ENCODE measurements around the gene PTPN3.

Gene PTPN3

DNA sequence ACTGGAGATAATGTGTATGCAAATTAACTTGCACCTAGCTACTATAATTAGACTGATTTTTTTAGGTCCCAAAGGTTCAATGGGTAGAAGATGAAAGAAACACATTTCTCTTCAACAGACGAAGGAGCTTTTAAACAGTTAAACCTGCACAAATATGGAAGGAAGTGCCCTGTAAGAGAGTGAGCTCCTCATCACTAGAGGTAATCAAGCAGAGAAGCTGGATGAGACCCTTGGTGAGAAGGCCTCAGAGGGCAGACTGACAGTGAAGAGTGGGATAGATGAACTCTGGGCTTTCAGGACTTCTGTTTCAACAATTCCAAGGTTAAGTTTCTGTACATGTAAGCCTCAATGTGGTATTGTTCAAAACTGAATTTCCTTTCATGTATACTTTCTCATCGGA, 23.2 kb downstream of the PTPN3 start:
- DNase-seq: no peak

DNA sequence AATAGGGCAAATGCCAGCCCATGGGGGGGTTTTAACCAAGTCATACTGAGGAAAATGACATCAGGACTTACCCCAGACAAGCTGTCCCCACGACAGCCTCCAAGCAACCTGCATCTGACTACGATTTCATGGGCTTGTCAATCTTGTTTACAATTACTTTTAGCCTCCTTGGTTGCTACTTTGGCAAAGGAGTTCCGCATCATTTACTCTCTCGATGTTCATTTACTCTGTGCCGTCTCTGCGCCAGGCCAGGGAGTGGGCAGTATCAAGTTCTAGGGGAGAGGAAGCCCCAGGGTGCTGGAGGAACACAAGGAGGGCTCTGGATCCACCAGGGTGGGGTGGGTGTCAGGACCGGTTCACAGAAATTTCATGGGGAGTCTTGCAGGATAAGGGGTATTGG, 23.9 kb downstream of the PTPN3 start:
- no peak for DNase-seq

DNA sequence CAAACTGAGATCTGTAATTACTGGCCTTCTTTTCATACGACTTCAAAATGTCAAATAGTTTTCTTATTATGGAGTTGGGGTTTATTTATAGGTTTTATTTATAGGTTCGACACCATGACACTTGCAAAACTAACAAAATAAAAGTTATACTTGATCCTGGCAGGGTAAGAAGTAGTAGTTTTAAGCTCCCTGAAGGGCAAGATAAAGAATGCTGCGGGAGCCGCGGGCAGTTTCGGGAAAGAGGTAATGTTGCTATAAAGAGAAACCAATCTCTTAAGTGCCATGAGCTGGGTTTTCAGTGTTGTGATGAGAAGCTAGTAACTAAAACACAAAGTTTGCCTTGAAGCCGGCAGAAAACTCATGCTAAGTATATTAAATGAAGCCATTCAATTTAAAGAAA, 24.8 kb downstream of the PTPN3 start:
- no peak for DNase-seq

DNA sequence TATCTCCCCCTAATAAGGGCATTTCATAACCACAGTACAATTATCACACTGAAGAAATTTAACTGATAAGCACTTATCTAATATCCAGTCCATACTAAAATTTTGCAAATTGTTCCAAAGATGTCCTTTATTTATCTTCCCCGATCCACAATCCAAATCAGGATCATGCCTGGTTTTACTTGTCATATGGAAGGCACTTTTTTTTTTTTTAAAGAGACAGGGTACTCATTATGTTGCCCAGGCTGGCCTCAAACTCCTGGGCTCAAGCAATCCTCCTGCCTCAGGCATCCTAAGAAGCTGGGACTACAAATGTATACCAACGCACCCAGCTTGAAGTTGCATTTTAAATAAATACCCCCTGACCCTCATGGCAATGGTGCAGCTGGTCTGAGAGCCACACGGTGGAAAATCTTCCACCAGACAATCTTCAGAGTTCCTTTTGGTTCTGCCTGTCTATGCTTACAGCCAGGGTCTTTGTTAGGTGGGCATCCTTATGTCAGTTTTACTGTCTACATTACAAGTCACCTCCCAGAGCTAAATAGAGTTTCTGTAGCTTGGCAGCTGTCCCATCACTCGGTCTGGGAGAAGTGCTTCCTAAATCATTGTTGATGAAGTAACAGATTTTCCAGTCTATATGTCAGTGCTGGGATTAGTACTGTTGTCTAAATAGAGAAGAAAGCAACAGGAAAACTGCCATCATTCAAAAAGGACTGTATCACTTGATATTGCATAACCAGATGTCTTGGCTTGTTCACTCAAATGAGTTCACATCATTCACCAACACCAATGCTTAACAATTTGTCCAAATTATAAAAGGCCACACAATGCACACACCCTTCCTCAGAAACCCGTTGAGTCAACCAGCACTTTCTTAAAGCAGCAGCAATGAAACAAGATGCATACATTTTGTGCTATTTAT, 26.4 kb downstream of the PTPN3 start:
- no peak for DNase-seq

DNA sequence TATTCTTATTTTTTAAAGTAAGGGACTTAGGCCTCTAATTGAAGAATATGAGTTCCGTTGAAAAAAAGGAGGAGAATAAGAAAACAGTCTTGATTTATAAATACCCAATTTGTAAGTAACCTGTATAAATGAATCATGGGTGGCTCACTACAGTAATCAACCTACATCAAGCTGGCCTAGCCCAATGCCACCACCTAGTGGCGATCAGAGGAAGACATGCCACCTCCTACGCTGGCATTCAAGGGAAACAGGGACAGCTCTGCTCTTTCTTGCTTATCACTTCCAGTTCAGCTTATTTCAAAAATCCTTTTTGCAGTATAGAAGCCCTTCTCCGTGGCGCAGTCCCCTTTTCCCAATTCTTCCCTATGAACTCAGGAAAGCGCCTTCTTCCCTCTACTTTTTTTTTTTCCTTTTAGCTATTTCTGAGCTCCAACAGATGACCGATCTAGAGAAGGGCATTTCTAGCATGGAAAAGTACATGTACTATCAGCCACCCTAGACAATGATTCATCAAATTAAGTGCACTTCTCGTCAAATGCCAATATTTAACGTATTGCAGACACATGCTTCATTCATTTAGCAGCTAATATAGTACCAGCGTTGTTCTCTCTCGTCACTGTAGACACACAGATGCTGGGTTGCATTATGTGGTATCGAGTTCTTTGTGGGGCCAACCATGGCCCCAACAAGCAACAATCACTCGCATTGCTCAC, 28.3 kb downstream of the PTPN3 start:
- peak; percentile 82 for DNase-seq

DNA sequence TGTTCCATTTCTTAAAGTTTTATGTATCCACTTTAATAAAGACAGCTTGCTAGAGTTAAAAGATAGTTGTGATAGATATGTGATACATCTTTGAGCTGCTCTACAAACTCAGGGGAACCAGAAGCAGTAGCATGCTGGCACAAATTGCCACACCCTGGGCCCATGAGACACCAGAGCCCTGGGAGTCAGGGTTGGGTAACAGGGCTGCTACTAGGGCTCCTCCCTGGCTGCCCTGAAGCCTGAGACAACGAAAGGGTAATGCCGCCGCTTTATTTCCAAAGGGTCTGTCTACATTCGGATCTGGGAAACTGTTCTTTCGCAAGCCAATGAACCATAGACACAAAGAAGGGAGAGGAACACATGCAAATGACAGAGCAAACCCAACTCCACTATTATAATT, 29.2 kb downstream of the PTPN3 start:
- no peak for DNase-seq

DNA sequence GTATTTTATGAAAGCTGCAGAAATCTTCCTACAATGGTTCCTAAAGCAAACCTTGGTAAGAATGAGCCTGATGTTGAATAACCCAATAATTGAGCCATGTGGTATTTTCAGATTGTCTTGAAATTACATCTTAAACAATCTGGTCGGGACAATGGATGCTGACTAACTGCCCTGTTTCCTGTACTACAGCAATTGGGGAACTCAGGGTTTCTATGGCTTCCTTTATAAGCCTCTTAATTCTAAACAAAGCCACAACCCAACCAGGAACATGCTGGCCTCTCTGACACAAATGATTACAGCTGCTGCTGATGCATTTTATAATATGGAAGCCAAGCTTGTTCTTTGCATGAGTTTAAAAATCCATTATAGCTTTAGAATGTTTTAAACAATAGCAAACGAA, 30.2 kb downstream of the PTPN3 start:
- DNase-seq: peak; percentile 55

DNA sequence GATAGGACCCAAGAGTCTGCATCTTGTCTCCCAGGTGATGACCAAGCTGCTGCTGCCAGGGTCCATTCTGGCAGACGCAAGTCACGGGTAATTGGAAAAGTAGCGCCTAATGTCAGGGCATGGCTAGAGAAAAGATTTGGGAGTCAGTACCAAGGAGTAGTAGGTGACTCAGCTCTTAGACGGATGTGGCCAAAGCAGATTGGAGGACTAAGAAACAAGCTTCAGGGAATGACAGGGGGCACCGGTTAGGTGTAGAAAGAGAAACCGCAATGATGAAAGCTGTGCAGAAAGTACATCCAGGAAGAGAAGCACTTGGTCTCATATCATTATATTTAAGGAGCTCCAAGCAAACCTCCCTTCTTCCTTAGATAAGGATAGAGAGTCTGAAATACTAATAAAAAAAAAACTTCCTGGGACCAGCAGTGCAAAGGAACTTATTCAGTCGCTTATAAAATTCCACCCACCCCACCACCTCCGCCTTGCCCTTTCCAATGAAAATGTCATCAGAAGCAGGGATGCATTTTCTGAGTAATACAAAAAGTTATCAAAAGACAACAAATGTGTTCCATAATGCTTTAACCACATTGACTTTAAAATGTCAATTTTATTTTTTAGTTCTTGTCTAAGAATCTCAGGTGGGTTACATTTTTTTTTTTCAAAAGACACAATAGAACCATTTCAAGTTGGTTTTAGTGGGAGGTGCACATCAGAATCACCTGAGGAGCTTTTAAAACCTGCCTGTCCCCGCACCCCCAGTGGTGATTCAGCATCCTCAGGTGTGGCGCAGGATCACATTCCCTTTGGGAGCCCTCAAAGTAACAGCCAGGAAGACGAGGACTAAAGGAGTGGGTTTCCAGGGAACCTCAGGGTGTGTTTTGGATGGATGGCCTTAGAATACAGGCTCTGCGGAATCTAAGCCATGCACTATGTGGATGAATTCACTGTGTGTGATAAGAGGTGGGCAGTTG, 31.2 kb downstream of the PTPN3 start:
- peak; percentile 16 for DNase-seq

DNA sequence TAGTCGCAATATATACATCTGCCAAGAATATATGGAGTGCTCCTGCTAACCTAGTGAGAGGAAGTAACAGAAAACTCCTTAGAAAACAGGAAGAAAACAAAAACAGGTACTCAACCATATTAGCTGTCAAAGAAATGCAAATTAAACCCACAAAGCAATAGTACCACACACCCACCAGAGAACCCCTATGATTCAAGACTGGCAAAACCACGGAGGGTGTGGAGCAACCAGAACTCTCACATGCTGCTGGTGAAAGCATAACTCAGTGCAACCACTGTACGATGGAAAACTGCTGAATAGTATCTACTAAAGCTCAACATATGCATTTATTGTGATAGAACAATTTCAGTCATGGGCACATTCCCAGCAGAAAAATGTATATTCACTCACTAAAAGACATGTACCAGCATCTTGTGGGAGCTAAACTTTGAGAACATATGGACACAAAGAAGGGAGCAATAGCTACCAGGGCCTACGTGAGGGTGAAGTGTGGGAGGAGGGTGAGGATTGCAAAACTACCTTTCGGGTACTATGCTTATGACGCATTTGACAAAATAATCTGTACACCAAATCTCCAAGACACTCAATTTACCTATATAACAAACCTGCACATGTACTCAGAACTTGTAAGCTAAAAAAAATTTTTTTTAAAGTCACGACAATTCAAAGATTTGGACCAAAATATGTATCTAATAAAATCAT, 34.0 kb downstream of the PTPN3 start:
- peak; percentile 67 for DNase-seq

DNA sequence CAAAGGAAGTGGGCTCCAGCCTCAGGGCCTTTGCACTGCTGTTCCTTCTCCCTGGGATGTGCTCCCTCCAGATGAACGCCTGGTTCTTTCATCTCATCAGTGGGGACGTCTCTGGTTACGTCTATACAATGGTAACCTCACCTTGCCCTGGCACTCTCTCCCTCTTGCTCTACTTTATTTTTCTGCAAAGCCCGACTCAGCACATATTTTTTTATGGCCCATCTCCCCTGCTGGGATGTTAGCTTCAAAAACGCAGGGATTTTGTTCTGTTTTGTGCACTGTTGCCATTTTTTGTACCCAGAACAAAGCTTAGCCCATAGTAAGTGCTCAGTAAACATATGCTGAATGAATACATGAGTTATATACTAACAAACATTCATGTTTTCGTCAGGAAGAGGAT, 37.5 kb downstream of the PTPN3 start:
- DNase-seq: no peak

DNA sequence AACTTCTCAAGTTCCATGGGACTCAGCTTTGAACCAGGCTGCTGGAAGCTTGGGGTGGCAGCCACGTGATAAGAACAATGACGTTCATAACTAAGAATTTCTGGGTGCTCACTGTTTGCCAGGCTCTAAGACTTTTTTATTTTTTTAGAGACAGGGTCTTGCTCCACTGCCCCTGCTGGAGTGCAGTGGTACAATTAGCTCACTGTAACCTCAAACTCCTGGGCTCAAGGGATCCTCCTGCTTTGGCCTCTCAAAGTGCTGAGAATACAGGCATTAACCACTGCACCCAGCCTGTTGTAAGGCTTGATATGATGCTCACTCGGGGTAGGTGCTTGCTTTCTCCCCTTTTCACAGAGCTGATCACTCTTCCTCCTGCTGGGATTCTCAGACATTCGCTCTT, 38.7 kb downstream of the PTPN3 start:
- DNase-seq: no peak

DNA sequence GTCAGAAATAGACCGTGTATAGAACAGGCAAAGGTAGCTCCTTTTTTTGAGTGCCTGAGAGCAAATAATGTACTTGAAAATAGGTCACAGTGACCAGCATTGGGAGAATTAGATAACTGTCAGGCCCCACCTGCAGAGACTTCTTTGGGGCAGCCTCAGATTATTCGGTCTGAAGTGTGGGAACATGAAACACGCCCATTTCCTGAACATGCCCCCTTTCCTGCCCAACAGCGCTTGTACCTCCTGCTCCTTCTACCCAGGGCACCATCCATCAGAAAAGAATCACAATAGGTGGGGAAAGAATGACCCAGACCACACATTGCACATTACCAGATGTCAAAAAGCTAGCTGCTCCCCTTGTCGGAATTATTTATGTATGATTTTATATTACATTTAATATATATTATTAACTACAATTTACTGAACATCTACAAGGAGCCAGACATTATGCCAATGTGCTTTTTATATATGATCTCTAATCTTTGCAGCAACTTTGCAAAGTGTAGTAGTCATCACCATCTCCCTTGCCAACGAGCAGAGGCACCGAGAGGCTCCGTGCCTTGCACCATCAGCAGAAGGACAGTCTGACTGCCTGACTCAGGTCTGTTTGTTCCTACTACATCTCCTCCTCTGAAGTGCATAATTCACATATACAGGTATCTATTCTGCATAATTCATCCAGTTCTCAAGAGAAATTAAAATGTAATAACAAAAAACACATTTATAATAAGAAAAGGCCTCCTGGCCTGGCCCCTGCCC, 39.5 kb downstream of the PTPN3 start:
- no peak for DNase-seq

DNA sequence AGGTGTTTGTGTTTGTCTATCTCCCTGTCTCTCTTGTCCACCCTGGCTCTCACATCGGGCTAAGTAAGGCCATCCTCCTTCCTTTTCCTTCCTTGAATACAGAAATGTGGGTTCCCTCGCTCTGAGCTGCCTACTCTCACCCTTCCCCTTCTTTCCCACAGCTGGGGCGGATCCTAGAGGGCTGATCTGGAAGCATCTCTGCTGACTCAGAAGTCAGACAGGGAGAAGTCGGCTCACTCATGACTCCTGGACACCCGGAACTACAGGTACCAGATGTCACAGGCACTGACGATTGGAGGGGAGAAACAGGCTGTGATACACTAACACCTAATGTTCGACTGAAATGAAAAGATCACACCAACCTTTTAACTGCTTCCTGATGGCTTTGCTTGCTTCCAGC, 41.3 kb downstream of the PTPN3 start:
- no peak for DNase-seq

DNA sequence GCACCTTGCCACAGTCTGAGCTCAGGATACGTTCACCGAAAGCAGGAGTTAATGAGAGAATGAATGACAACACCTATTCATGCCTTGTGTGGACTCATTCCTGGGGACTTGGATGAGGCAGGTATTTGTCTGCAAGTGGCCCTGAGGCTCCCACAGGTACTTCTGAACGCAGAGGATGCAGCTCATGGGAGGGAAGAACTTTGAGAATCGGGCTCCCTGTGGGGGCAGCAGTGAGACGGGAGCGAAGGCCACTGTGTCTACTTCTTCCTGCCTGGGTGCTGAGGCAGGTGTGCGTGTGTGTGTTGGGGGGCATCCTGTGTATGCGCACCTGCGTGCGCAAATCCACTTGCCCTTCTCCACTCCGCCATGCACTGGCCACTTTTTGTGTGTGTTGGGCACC, 42.2 kb downstream of the PTPN3 start:
- no peak for DNase-seq

DNA sequence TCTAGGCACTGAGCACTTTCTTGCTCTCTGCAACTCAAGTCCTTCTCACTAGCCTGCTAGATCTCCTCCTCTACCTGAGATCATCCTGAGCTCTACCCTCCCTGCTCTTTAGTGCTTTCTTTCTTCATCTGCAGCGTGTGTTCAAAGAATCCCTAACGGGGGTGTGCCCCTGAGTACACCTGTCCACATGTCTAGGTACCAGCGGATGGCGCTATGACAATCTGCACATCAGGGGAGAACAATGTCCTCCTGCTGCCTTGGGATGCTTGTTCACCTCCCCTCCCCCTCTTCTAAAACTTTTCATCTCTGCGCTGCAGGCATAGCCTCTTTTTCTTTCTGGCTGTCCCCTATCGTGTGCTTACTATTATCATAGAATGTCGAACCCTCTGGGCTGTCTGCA, 42.7 kb downstream of the PTPN3 start:
- no peak for DNase-seq

DNA sequence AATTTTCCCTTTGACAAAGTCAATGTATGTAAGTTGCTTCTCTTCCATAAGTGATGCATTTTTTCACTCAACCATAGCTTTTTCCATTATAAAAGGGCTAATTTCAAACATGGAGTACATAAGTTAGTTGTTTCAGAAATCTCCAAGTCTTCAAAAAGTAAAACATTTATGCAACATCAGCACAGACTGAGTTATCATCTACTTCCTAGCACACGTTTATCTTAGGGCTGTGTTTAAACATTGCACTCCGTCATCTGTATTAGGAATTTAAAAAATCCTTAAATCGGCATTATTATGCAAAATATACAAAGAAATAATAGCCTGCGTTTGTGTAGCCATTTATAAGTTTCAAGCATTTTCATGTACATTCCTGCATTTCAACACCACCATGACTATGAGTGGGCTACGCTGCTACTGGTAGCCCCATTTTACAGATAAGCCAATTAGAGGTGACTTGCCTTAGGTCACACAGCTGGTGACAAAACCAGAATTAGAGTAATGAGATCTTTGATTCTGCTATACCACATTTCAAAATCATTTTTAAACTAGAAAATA, 43.4 kb downstream of the PTPN3 start:
- DNase-seq: no peak

DNA sequence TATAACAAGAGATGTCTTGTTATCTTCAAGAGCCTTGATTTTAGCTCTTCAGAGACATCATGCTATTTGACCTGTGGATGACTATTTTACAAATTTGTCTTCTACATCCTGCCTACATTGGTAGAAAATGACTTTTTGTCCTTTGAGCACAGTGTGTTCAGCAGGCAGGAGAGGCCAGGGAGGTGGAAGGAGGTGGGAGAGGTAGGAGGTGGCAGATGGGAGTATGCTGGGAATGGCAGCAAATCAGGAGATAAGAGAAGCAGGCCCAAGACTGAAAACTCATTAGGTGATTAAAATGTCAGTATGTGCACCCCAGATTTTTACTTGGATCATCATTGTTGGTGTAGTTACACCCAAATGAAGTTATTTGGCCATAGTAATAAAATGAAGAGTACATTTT, 44.1 kb downstream of the PTPN3 start:
- DNase-seq: no peak

DNA sequence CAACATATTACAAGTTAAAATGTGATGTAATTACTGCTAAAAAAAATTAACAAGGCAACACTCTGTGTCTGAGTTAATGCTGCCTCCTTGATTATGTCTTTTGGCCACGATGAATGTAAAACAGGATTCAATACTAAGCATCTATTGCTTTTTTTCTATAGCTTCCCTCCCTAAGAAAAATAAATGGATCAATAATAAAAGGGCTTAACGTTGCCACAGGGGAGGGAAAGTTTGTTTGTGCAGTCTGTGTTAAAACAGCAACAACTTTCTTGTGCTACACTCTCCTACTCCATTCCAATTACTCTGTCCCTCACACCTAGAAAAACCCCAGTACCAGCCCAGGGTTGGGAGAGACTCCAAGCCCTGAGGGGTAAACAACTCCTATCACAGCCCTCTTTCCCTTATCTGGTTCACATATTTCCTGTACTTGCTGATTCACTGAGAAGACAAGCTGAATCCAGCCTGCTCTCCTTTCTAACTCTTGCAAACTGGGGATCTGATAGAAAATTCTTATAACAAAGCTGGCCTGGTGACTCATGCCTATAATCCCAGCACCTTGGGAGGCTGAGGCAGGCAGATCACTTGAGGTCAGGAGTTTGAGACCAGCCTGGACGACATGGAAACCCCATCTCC, 44.8 kb downstream of the PTPN3 start:
- no peak for DNase-seq

DNA sequence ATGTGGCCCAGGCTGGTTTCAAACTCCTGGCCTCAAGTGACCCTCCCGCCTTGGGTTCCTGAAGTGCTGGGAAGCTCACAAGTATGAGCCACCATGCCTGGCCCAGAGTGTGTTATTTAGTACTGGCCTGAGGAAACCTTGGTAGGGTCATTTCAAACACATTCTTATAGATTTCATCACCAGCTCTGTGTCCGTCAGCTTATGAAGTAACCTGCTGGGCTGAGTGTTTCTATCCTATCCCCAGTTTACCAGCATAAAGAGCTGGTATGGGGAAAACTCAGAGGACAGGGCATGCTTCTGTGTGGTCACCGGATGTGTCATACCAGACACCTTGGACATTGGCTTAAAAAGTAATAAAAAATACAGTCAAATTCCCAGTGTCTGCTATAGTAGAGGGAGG, 45.3 kb downstream of the PTPN3 start:
- no peak for DNase-seq

DNA sequence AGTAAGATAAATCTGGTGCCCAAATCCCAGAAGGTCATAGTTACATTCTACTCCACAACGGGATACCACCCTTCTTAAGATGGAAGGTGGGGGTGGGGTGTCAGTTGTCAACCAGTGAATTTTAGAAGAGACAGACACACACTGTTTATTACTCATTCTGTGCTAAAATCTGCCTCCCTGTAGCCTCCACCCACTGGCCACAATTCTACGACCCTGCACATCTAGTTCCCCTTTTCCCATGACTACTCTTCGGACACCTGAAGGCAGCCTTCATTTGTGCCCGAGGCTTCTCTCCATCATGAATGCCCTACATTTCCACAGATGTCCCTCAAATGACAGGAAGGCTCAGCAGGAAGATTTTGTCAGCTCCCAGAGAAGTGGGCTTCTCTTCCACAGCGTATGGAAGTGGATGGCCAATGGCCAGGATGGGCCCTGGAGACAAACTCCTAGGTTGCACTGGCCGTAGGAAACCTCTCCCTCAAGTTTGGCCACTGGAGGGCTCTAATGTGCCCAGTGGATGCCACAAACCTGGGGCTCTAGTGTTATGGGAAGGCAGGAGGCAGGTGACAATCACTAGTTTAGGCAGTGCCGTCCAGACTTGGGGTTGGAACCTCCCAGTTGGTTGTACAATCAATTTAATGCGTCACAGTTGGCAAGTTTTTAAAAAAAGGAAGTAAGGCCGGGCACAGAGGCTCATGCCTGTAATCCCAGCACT, 46.6 kb downstream of the PTPN3 start:
- no peak for DNase-seq
